Eye (tissue), 1 donor: Measurements from ENCODE around the gene C17orf107.

Experiments
- DNase-seq: peaks from one replicate; pipeline ENCODE4 v3.0.0-alpha.2; 2015

Gene C17orf107

GRCh38 chr17:4950075-4950745 lies 50.9 kb downstream of the C17orf107 start:
- DNase-seq = peak; percentile 61

- DNase-seq = peak; percentile 45
These were observed 51.4 kb downstream of the C17orf107 start, which contains the start of gene ENO3 for GRCh38 chr17:4950746-4951204. Gene ENO3, plus strand, starts transcription at chr17:4951119. Its CDS starts 711 bp downstream, at chr17:4951830.

GRCh38 chr17:4951486-4951885 lies 52.1 kb downstream of the C17orf107 start:
- no peak for DNase-seq
